Measurements from ENCODE around the gene UCN3.
"Not testable (repeated sequence)": the region's sequence is repeated elsewhere in the genome, so short reads cannot be mapped to it uniquely, and the experiment has no call there.

UCN3 gene

GRCh38 chr10:5370493-5371352 is 6.0 kb downstream of the UCN3 start:
- no peak for DNase-seq (ENCODE audit: insufficient read length)
- TF ChIP-seq POLR2A (IDR thresholded peaks at IDR 0.05; ENCODE audit: low read depth, low read length) (no peak), TAF1 (IDR thresholded peaks at IDR 0.05; ENCODE audit: borderline replicate concordance, low read depth, low read length) (no peak), POLR2AphosphoS5 (IDR thresholded peaks at IDR 0.05; ENCODE audit: low read depth, low read length) (no peak)
- peak; percentile 65 for FAIRE-seq

- DNase-seq (ENCODE audit: insufficient read length) (no peak), FAIRE-seq (no peak)
- TF ChIP-seq TAF1 (IDR thresholded peaks at IDR 0.05; ENCODE audit: borderline replicate concordance, low read depth, low read length) (no peak), POLR2A (IDR thresholded peaks at IDR 0.05; ENCODE audit: low read depth, low read length) (no peak), POLR2AphosphoS5 (IDR thresholded peaks at IDR 0.05; ENCODE audit: low read depth, low read length) (no peak)
These were observed 8.5 kb downstream of the UCN3 start for GRCh38 chr10:5373307-5373706.

GRCh38 chr10:5373891-5374611 is 9.3 kb downstream of the UCN3 start:
- FAIRE-seq (no peak), DNase-seq (ENCODE audit: insufficient read length) (no peak)
- TF ChIP-seq TAF1 (IDR thresholded peaks at IDR 0.05; ENCODE audit: borderline replicate concordance, low read depth, low read length) (no peak), POLR2A (IDR thresholded peaks at IDR 0.05; ENCODE audit: low read depth, low read length) (no peak)

GRCh38 chr10:5376450-5376849 is 11.7 kb downstream of the UCN3 start:
- no peak for TF ChIP-seq POLR2A (IDR thresholded peaks at IDR 0.05; ENCODE audit: low read depth, low read length)
- DNase-seq (ENCODE audit: insufficient read length) (no peak), FAIRE-seq (no peak)

- not testable (repeated sequence) for DNase-seq (ENCODE audit: insufficient read length); FAIRE-seq
These were observed 14.4 kb downstream of the UCN3 start for GRCh38 chr10:5379202-5379601.

GRCh38 chr10:5380395-5380794 is 15.6 kb downstream of the UCN3 start:
- not testable (repeated sequence) for DNase-seq (ENCODE audit: insufficient read length); FAIRE-seq

- no peak for DNase-seq (ENCODE audit: insufficient read length)
- peak; percentile 96 for FAIRE-seq
- TF ChIP-seq TAF1 (IDR thresholded peaks at IDR 0.05; ENCODE audit: borderline replicate concordance, low read depth, low read length) (no peak), POLR2AphosphoS5 (IDR thresholded peaks at IDR 0.05; ENCODE audit: low read depth, low read length) (no peak), POLR2A (IDR thresholded peaks at IDR 0.05; ENCODE audit: low read depth, low read length) (no peak)
These were observed 16.4 kb downstream of the UCN3 start for GRCh38 chr10:5381187-5381586.

- TF ChIP-seq POLR2A (IDR thresholded peaks at IDR 0.05; ENCODE audit: low read depth, low read length) (no peak), TAF1 (IDR thresholded peaks at IDR 0.05; ENCODE audit: borderline replicate concordance, low read depth, low read length) (no peak), POLR2AphosphoS5 (IDR thresholded peaks at IDR 0.05; ENCODE audit: low read depth, low read length) (no peak)
- FAIRE-seq (no peak), DNase-seq (ENCODE audit: insufficient read length) (no peak)
These were observed 20.5 kb downstream of the UCN3 start for GRCh38 chr10:5385224-5385623.

- FAIRE-seq (no peak), DNase-seq (ENCODE audit: insufficient read length) (no peak)
- TF ChIP-seq POLR2AphosphoS5 (IDR thresholded peaks at IDR 0.05; ENCODE audit: low read depth, low read length) (no peak), TAF1 (IDR thresholded peaks at IDR 0.05; ENCODE audit: borderline replicate concordance, low read depth, low read length) (no peak), POLR2A (IDR thresholded peaks at IDR 0.05; ENCODE audit: low read depth, low read length) (no peak)
These were observed 22.4 kb downstream of the UCN3 start for GRCh38 chr10:5387169-5387568.

GRCh38 chr10:5390607-5391205 is 25.9 kb downstream of the UCN3 start:
- DNase-seq (ENCODE audit: insufficient read length) (no peak), FAIRE-seq (no peak)
- TF ChIP-seq POLR2AphosphoS5 (IDR thresholded peaks at IDR 0.05; ENCODE audit: low read depth, low read length) (no peak), TAF1 (IDR thresholded peaks at IDR 0.05; ENCODE audit: borderline replicate concordance, low read depth, low read length) (no peak), POLR2A (IDR thresholded peaks at IDR 0.05; ENCODE audit: low read depth, low read length) (no peak)

- FAIRE-seq: no peak
- DNase-seq (ENCODE audit: insufficient read length): no peak
- TF ChIP-seq TAF1 (IDR thresholded peaks at IDR 0.05; ENCODE audit: borderline replicate concordance, low read depth, low read length) (no peak), POLR2A (IDR thresholded peaks at IDR 0.05; ENCODE audit: low read depth, low read length) (no peak), POLR2AphosphoS5 (IDR thresholded peaks at IDR 0.05; ENCODE audit: low read depth, low read length) (no peak)
These were observed 27.0 kb downstream of the UCN3 start for GRCh38 chr10:5391790-5392189.

- DNase-seq (ENCODE audit: insufficient read length) (no peak), FAIRE-seq (no peak)
- TF ChIP-seq POLR2A (IDR thresholded peaks at IDR 0.05; ENCODE audit: low read depth, low read length) (no peak), POLR2AphosphoS5 (IDR thresholded peaks at IDR 0.05; ENCODE audit: low read depth, low read length) (no peak), TAF1 (IDR thresholded peaks at IDR 0.05; ENCODE audit: borderline replicate concordance, low read depth, low read length) (no peak)
These were observed 28.8 kb downstream of the UCN3 start for GRCh38 chr10:5393529-5393928.

Data from GM12892 (cell line).